HepG2 (cell line): ENCODE data around the gene NTM. TPM values are rescaled to one million over a fixed set of nuclear protein-coding genes. Genes with fewer than 3 reads are reported as not detected.

Experiments
- ATAC-seq: fragments of 200-7000 bp; cut with Tn5 transposase; 3 replicates; pipeline ENCODE4 v1.9.1; 2020; ENCODE audit warnings: mild to moderate bottlenecking, moderate library complexity
- BruUV-seq: library from RNA; stranded (reverse); fragments of 400-500 nt; replicated peaks from 2 replicates; lab custom pipeline; 2021; lab: Mats Ljungman, UMichigan
- CTCF ChIA-PET: fragments of 300-600 bp; formaldehyde crosslinking; extraction: SDS; loops from one replicate; lab custom pipeline; 2021; ENCODE audit warnings: low total read pairs, inconsistent platforms, low intra/inter-chr PET ratio; lab: Yijun Ruan, JAX
- POLR2A ChIA-PET: fragments of 350-600 bp; sonication (Branson Sonifier 250); formaldehyde crosslinking; loops from one replicate; lab custom pipeline; 2020; ENCODE audit warnings: antibody characterized with exemption, inconsistent platforms; lab: Yijun Ruan, JAX
- DNase-seq: peaks from one replicate; pipeline ENCODE4 v3.0.0-alpha.2; 2015; ENCODE audit warnings: low spot score
- FAIRE-seq: peaks from 3 replicates; lab custom pipeline; 2011; peaks lifted over from hg19 to GRCh38; lab: Jason Lieb, UNC
- H2AFZ ChIP-seq: one replicate; pipeline ENCODE4 v1.6.1; 2011; ENCODE audit warnings: low read length, inconsistent platforms
- H3K27ac ChIP-seq: fragments of 300-600 bp; 3 replicates; pipeline ENCODE4 v1.8.0; 2011; ENCODE audit warnings: mixed run types, mild to moderate bottlenecking, mixed read lengths, low read length, inconsistent platforms; ENCODE audit not compliant: insufficient read depth; ENCODE audit errors: extremely low read length
- H3K27me3 ChIP-seq, 2 experiments: fragments of 200-600 bp in 1 of 2; 2 replicates in 1 of 2; 3 replicates in 1 of 2; pipeline versions ENCODE4 v1.6.0 to v1.8.0; 2011; ENCODE audit warnings: low read length in 2 of 2, mild to moderate bottlenecking in 2 of 2, moderate library complexity in 2 of 2, inconsistent platforms in 1 of 2; ENCODE audit not compliant: insufficient read depth in 2 of 2, control insufficient read depth in 1 of 2
- H3K36me3 ChIP-seq, 2 experiments: fragments of 200-600 bp in 1 of 2; replicated peaks in 1 of 2; 2 replicates in 1 of 2; 3 replicates in 1 of 2; pipeline versions ENCODE4 v1.5.1 to v1.8.0; 2011; ENCODE audit warnings: low read length in 2 of 2, inconsistent platforms in 1 of 2; ENCODE audit not compliant: insufficient read depth in 2 of 2, control insufficient read depth in 1 of 2
- H3K4me1 ChIP-seq: 2 replicates; pipeline ENCODE4 v1.5.1; 2012; ENCODE audit warnings: low read length, inconsistent platforms; ENCODE audit not compliant: insufficient read depth
- H3K4me2 ChIP-seq: 2 replicates; pipeline ENCODE4 v1.6.0; 2011; ENCODE audit warnings: low read depth, low read length, inconsistent platforms
- H3K4me3 ChIP-seq, 3 experiments: fragments of 200-600 bp in 1 of 3; sonication (generic), shearing (Covaris generic) in 1 of 3; replicated peaks in 1 of 3; 2 replicates each; pipeline ENCODE4 v1.5.1; 2011 to 2016; ENCODE audit warnings: low read length in 3 of 3, inconsistent platforms in 2 of 3, low read depth in 2 of 3, mild to moderate bottlenecking in 2 of 3, control low read depth in 1 of 3, mixed read lengths in 1 of 3; ENCODE audit not compliant: insufficient read depth in 1 of 3
- H3K79me2 ChIP-seq: one replicate; pipeline ENCODE4 v1.6.1; 2011; ENCODE audit warnings: low read length, inconsistent platforms; ENCODE audit not compliant: insufficient read depth
- H3K9ac ChIP-seq: 2 replicates; pipeline ENCODE4 v1.6.0; 2011; ENCODE audit warnings: mild to moderate bottlenecking, low read depth, low read length, inconsistent platforms; ENCODE audit not compliant: insufficient read depth
- H3K9me3 ChIP-seq: 2 replicates; pipeline ENCODE4 v1.5.1; 2012; ENCODE audit warnings: mild to moderate bottlenecking, low read length
- H4K20me1 ChIP-seq: 2 replicates; pipeline ENCODE4 v1.6.0; 2011; ENCODE audit warnings: inconsistent platforms, mild to moderate bottlenecking, low read length, moderate library complexity; ENCODE audit not compliant: insufficient read depth
- BORCS8-MEF2B ChIP-seq: sonication (generic); formaldehyde crosslinking; IDR thresholded peaks from 2 replicates; pipeline ENCODE4 v1.8.0; 2022; ENCODE audit warnings: mild to moderate bottlenecking, missing genetic modification reagents
- GRHL1 ChIP-seq: sonication (generic); formaldehyde crosslinking; conservative IDR thresholded peaks from 2 replicates; pipeline ENCODE4 v1.8.0; 2022; ENCODE audit warnings: missing genetic modification reagents
- GZF1 ChIP-seq: sonication (generic); formaldehyde crosslinking; IDR thresholded peaks from 2 replicates; pipeline ENCODE4 v1.5.1; 2020; ENCODE audit warnings: mild to moderate bottlenecking, missing genetic modification reagents
- MAF1 ChIP-seq: sonication (generic); formaldehyde crosslinking; IDR thresholded peaks from 2 replicates; pipeline ENCODE4 v1.5.0; 2020; ENCODE audit warnings: missing genetic modification reagents, borderline replicate concordance
- NAIF1 ChIP-seq: sonication (generic); formaldehyde crosslinking; IDR thresholded peaks from 2 replicates; pipeline ENCODE4 v1.5.0; 2020; ENCODE audit warnings: mild to moderate bottlenecking, missing genetic modification reagents, borderline replicate concordance
- NR2F1 ChIP-seq, 2 experiments: fragments of 450-650 bp in 1 of 2; formaldehyde crosslinking in 1 of 2; IDR thresholded peaks; 2 replicates each; pipeline versions ENCODE4 v1.5.0 to v1.6.1; 2016 to 2020; ENCODE audit warnings: mild to moderate bottlenecking in 1 of 2, missing compliant biosample characterization in 1 of 2, missing genetic modification reagents in 1 of 2, moderate library complexity in 1 of 2
- RBFOX2 ChIP-seq: fragments of 200-400 bp; formaldehyde crosslinking; IDR thresholded peaks from 2 replicates; pipeline ENCODE4 v1.6.1; 2017; ENCODE audit warnings: low read depth, mild to moderate bottlenecking, low read length
- SMAD3 ChIP-seq: sonication (generic); formaldehyde crosslinking; IDR thresholded peaks from 2 replicates; pipeline ENCODE4 v1.4.0; 2020; ENCODE audit warnings: missing genetic modification reagents
- SP1 ChIP-seq, 2 experiments: fragments of 450-650 bp in 1 of 2; sonication (generic) in 1 of 2; formaldehyde crosslinking in 1 of 2; IDR thresholded peaks; 2 replicates each; pipeline versions ENCODE4 v1.4.0 to v1.6.1; 2016 to 2020; ENCODE audit warnings: missing genetic modification reagents in 1 of 2
- ZBTB14 ChIP-seq: sonication (generic); formaldehyde crosslinking; IDR thresholded peaks from 2 replicates; pipeline ENCODE4 v1.4.0; 2020; ENCODE audit warnings: missing genetic modification reagents
- ZNF256 ChIP-seq: sonication (generic); formaldehyde crosslinking; conservative IDR thresholded peaks from 2 replicates; pipeline ENCODE4 v1.4.0; 2020; ENCODE audit warnings: missing genetic modification reagents
- ZNF629 ChIP-seq: sonication (generic); formaldehyde crosslinking; conservative IDR thresholded peaks from 2 replicates; pipeline ENCODE4 v1.5.0; 2020; ENCODE audit warnings: missing genetic modification reagents
- WGBS: methylation state at CpG from one replicate; pipeline ENCODE4 v1.1.6; 2017; ENCODE audit warnings: low lambda C conversion rate; 5-methylcytosine and 5-hydroxymethylcytosine counted together
- in situ Hi-C: cut with HindIII; loops from 2 replicates; pipeline ENCODE4 v1.10.0; 2017; ENCODE audit warnings: low pct_unique_long_range_greater_than_20kb; ENCODE audit not compliant: extremely low pct_ligation_motif_present
- intact Hi-C: fragments of 100-400 bp; cut with micrococcal nuclease; formaldehyde crosslinking; loops from one replicate; pipeline ENCODE4 v1.10.0; 2022; ENCODE audit not compliant: unreplicated experiment
- polyA plus RNA-seq, 8 experiments: library from polyadenylated mRNA; depleted of rRNA in 3 of 8; stranded (reverse) in 7 of 8; unstranded in 1 of 8; fragments of >200 nt; fragmentation: Illumina TruSeq in 4 of 8; extraction: Trizol in 4 of 8; gene quantifications; 2 replicates each; pipeline versions ENCODE4 v1.2.1 to v1.2.3, GENCODE V29; 2011 to 2016; ENCODE audit warnings: low read depth in 4 of 8, missing spikeins in 1 of 8, mixed read lengths in 1 of 8; ENCODE audit not compliant: insufficient read depth in 1 of 8
- total RNA-seq, 5 experiments: library from RNA; depleted of rRNA; stranded (reverse); fragments of >200 nt; fragmentation: Illumina TruSeq; extraction: Trizol; gene quantifications; 2 replicates each; pipeline ENCODE4 v1.2.3, GENCODE V29; 2016; ENCODE audit warnings: low read depth in 1 of 5
- TF ChIP-seq, protein P1 (sequence below): sonication (generic); formaldehyde crosslinking; IDR thresholded peaks from 2 replicates; pipeline ENCODE4 v1.5.1; 2020; ENCODE audit warnings: mild to moderate bottlenecking, missing genetic modification reagents, moderate library complexity
- TF ChIP-seq, protein P2 (sequence below): sonication (generic); formaldehyde crosslinking; IDR thresholded peaks from 2 replicates; pipeline ENCODE4 v1.8.0; 2022; ENCODE audit warnings: mild to moderate bottlenecking, missing genetic modification reagents

The NTM gene
- total and polyA plus RNA-seq, 2 of the 13 experiments (the other 11 are each of a cell fraction or from before 2014, with no cell fraction given): not detected

GRCh38 chr11:132033051-132033450, 662.6 kb downstream of the NTM start:
- in situ Hi-C loops: loop anchor here (25.0 kb wide), 1 partner anchor 296 kb away; no protein-coding TSS in a partner anchor
- no peak for ATAC-seq

GRCh38 chr11:132035228-132035627, 664.8 kb downstream of the NTM start:
- Histone ChIP-seq H3K27ac (no peak overlapping the region), H3K79me2 (no peaks in the 10 kb centered on the region), H3K9me3 (no peaks in the 10 kb centered on the region), H2AFZ (no peak overlapping the region), H3K4me3 (no peak overlapping the region), H3K4me2 (no peak overlapping the region), H4K20me1 (no peaks in the 10 kb centered on the region), H3K36me3 (no peaks in the 10 kb centered on the region), H3K27me3 (no peaks in the 10 kb centered on the region), H3K9ac (no peak overlapping the region), H3K4me1 (no peaks in the 10 kb centered on the region)
- ATAC-seq (no peak), DNase-seq (no peak), FAIRE-seq (no peak)
- POLR2A ChIA-PET: no interaction called here
- no TSS peak for BruUV-seq
- intact Hi-C loops: no loop called here
- CTCF ChIA-PET: no interaction called here
- in situ Hi-C loops: loop anchor here (25.0 kb wide), 1 partner anchor 298 kb away; no protein-coding TSS in a partner anchor
- 4% methylated on average over 4 of the region's 4 CpGs for WGBS
- TF ChIP-seq GZF1: no peak
- TF ChIP-seq ZNF256 (CRISPR knock-in tag): no peak
- no peak for TF ChIP-seq BORCS8-MEF2B (CRISPR knock-in tag)
- no peak for TF ChIP-seq ZBTB14 (CRISPR knock-in tag)
- no peak for TF ChIP-seq GRHL1
- TF ChIP-seq, protein P1, sequence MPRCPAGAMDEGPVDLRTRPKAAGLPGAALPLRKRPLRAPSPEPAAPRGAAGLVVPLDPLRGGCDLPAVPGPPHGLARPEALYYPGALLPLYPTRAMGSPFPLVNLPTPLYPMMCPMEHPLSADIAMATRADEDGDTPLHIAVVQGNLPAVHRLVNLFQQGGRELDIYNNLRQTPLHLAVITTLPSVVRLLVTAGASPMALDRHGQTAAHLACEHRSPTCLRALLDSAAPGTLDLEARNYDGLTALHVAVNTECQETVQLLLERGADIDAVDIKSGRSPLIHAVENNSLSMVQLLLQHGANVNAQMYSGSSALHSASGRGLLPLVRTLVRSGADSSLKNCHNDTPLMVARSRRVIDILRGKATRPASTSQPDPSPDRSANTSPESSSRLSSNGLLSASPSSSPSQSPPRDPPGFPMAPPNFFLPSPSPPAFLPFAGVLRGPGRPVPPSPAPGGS (CRISPR knock-in tag): no peak
- no peak for TF ChIP-seq NR2F1 (CRISPR knock-in tag; IDR thresholded peaks at IDR 0.05)
- TF ChIP-seq MAF1 (CRISPR knock-in tag): no peak
- TF ChIP-seq NAIF1 (CRISPR knock-in tag): no peak
- TF ChIP-seq SP1 (IDR thresholded peaks at IDR 0.05): no peak
- no peak for TF ChIP-seq SP1 (CRISPR knock-in tag; IDR thresholded peaks at IDR 0.05)

More at GRCh38 chr11:132033051-132033450, 662.6 kb downstream of the NTM start:
- Histone ChIP-seq H3K4me1 (no peaks in the 10 kb centered on the region), H3K79me2 (no peaks in the 10 kb centered on the region), H3K27me3 (no peaks in the 10 kb centered on the region), H4K20me1 (no peaks in the 10 kb centered on the region), H3K4me3 (no peak overlapping the region), H2AFZ (no peak overlapping the region), H3K4me2 (no peak overlapping the region), H3K36me3 (no peaks in the 10 kb centered on the region), H3K27ac (no peak overlapping the region), H3K9me3 (no peaks in the 10 kb centered on the region), H3K9ac (no peak overlapping the region)
- DNase-seq (no peak), FAIRE-seq (no peak)
- ChIA-PET POLR2A (no interaction called here), CTCF (no interaction called here)
- no TSS peak for BruUV-seq
- TF ChIP-seq, protein P2, sequence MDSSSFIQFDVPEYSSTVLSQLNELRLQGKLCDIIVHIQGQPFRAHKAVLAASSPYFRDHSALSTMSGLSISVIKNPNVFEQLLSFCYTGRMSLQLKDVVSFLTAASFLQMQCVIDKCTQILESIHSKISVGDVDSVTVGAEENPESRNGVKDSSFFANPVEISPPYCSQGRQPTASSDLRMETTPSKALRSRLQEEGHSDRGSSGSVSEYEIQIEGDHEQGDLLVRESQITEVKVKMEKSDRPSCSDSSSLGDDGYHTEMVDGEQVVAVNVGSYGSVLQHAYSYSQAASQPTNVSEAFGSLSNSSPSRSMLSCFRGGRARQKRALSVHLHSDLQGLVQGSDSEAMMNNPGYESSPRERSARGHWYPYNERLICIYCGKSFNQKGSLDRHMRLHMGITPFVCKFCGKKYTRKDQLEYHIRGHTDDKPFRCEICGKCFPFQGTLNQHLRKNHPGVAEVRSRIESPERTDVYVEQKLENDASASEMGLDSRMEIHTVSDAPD (CRISPR knock-in tag): no peak
- TF ChIP-seq SMAD3 (CRISPR knock-in tag) (no peak), RBFOX2 (no peak), ZNF629 (CRISPR knock-in tag) (no peak)
- WGBS: 0% methylated on average over 4 of the region's 4 CpGs
- intact Hi-C loops: no loop called here
